ENCODE data around the gene HK2. TPM values are rescaled to one million over a fixed set of nuclear protein-coding genes. Genes with fewer than 3 reads are reported as not detected.
"Not testable (repeated sequence)": the region's sequence is repeated elsewhere in the genome, so short reads cannot be mapped to it uniquely, and the experiment has no call there.

HK2 gene
- total RNA-seq, 4 donors from 2014 or later, result 0.29 to 8.6 (median 1.2) TPM

GRCh38 chr2:74892609-74893008, 58.7 kb downstream of the HK2 start:
- Histone ChIP-seq H3K9me3 (no peaks in the 10 kb centered on the region), H3K4me1 (no peaks in the 10 kb centered on the region), H3K36me3 (no peaks in the 10 kb centered on the region), H3K27ac (no peak overlapping the region), H3K27me3 (no peaks in the 10 kb centered on the region), H3K4me3 (no peak overlapping the region)
- TF ChIP-seq POLR2A (IDR thresholded peaks at IDR 0.05), result no peak
- no peak for DNase-seq
- intact Hi-C loops (cut with DNase I; ENCODE audit: low total_unique reads), result no loop called here

GRCh38 chr2:74893332-74893731, 59.4 kb downstream of the HK2 start:
- Histone ChIP-seq H3K4me3 (no peak overlapping the region), H3K36me3 (no peaks in the 10 kb centered on the region), H3K27ac (no peak overlapping the region), H3K4me1 (no peaks in the 10 kb centered on the region), H3K27me3 (no peaks in the 10 kb centered on the region), H3K9me3 (no peaks in the 10 kb centered on the region)
- intact Hi-C loops (cut with DNase I; ENCODE audit: low total_unique reads), result no loop called here
- DNase-seq, result no peak
- TF ChIP-seq POLR2A (IDR thresholded peaks at IDR 0.05) (no peak), CTCF (IDR thresholded peaks at IDR 0.05) (no peak)

GRCh38 chr2:74894272-74894981, 60.5 kb downstream of the HK2 start:
- no peak for DNase-seq
- intact Hi-C loops (cut with DNase I; ENCODE audit: low total_unique reads), result no loop called here
- no peak overlapping the region for H3K4me3 ChIP-seq
- TF ChIP-seq POLR2A (IDR thresholded peaks at IDR 0.05), result no peak
- TF ChIP-seq CTCF (IDR thresholded peaks at IDR 0.05), result no peak
- H3K4me1 ChIP-seq, result no peaks in the 10 kb centered on the region
- H3K27me3 ChIP-seq, result no peaks in the 10 kb centered on the region
- no peak overlapping the region for H3K27ac ChIP-seq
- no peaks in the 10 kb centered on the region for H3K36me3 ChIP-seq
- H3K9me3 ChIP-seq, result no peaks in the 10 kb centered on the region

GRCh38 chr2:74895001-74895400, 61.1 kb downstream of the HK2 start:
- TF ChIP-seq CTCF (IDR thresholded peaks at IDR 0.05), result no peak
- TF ChIP-seq POLR2A (IDR thresholded peaks at IDR 0.05), result no peak
- no peak for DNase-seq
- no peaks in the 10 kb centered on the region for H3K36me3 ChIP-seq
- H3K27ac ChIP-seq, result no peak overlapping the region
- intact Hi-C loops (cut with DNase I; ENCODE audit: low total_unique reads), result no loop called here
- no peaks in the 10 kb centered on the region for H3K9me3 ChIP-seq
- no peaks in the 10 kb centered on the region for H3K4me1 ChIP-seq
- no peaks in the 10 kb centered on the region for H3K27me3 ChIP-seq
- H3K4me3 ChIP-seq, result no peak overlapping the region

DNA sequence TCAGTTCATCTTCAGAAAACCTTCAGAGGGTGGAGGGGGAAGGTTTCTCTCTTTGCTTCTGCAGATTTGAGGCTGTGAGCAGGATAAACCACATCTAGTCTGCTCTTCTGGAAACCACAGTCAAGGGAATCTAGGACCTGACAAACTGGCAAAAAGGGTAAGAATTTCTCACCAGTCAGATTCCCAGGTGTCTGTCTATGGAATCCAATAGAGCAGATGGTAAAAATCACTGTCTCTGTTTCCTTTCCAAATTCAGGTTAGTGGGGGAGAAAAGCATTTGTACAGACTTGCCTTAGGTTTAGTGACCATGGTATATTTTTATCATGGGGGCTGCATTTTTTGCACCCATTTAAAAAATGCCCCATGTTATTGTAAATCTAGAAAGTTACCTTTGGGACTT, 62.3 kb downstream of the HK2 start:
- DNase-seq, result no peak
- no peaks in the 10 kb centered on the region for H3K9me3 ChIP-seq
- H3K36me3 ChIP-seq, result no peaks in the 10 kb centered on the region
- TF ChIP-seq CTCF (IDR thresholded peaks at IDR 0.05), result no peak
- TF ChIP-seq POLR2A (IDR thresholded peaks at IDR 0.05), result no peak
- intact Hi-C loops (cut with DNase I; ENCODE audit: low total_unique reads), result no loop called here
- no peak overlapping the region for H3K4me3 ChIP-seq
- no peaks in the 10 kb centered on the region for H3K27me3 ChIP-seq
- H3K4me1 ChIP-seq, result no peaks in the 10 kb centered on the region
- H3K27ac ChIP-seq, result no peak overlapping the region

DNA sequence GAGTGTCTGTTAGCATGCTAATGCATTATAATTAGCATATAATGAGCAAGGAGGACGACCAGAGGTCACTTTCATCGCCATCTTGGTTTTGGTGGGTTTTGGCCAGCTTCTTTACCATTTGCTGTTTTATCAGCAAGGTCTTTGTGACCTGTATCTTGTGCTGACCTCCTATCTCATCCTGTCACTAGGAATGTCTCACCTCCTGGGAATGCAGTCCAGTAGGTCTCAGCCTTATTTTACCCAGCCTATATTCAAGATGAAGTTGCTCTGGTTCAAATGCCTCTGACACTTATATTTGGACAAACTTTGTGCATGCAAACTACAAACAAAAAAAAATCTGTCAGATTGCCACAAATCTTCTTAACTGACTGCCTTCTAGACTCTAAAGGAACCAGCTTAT, 66.3 kb downstream of the HK2 start:
- H3K36me3 ChIP-seq; DNase-seq; H3K4me1 ChIP-seq; H3K9me3 ChIP-seq; H3K27me3 ChIP-seq; H3K4me3 ChIP-seq; H3K27ac ChIP-seq; intact Hi-C loops (cut with DNase I; ENCODE audit: low total_unique reads): not testable (repeated sequence)

Measured in uterus (tissue), 4 donors.